ENCODE data around the gene GNAT1.

- TF ChIP-seq CTCF (IDR thresholded peaks at IDR 0.05) (no peak), ZFX (IDR thresholded peaks at IDR 0.05; ENCODE audit: borderline replicate concordance) (no peak)
Measured at GRCh38 chr3:50166620-50167019, 24.8 kb upstream of the GNAT1 start.

Data from 22Rv1 (cell line).